D721Med (cell line): Measurements from ENCODE around the gene ARHGAP25.

Experiments
- DNase-seq: peaks from one replicate; pipeline ENCODE4 v3.0.0; 2011; ENCODE audit warnings: low spot score; ENCODE audit not compliant: insufficient read length
- FAIRE-seq: peaks from 2 replicates; lab custom pipeline; 2011; peaks lifted over from hg19 to GRCh38; lab: Jason Lieb, UNC
- CTCF ChIP-seq: IDR thresholded peaks from 2 replicates; pipeline ENCODE4 v1.5.1; 2012; ENCODE audit warnings: mild to moderate bottlenecking, control low read depth; ENCODE audit not compliant: insufficient read depth; ENCODE audit errors: missing control alignments

Gene ARHGAP25

GRCh38 chr2:68737711-68738110, 3.1 kb downstream of the ARHGAP25 start:
- FAIRE-seq (no peak), DNase-seq (no peak)
- TF ChIP-seq CTCF: no peak

GRCh38 chr2:68738906-68739594, 4.4 kb downstream of the ARHGAP25 start:
- DNase-seq (no peak), FAIRE-seq (no peak)
- TF ChIP-seq CTCF: no peak

GRCh38 chr2:68739595-68740399, 5.2 kb downstream of the ARHGAP25 start:
- no peak for FAIRE-seq
- no peak for DNase-seq

GRCh38 chr2:68740400-68740914, 5.8 kb downstream of the ARHGAP25 start:
- no peak for FAIRE-seq
- no peak for DNase-seq
- TF ChIP-seq CTCF: no peak

More at GRCh38 chr2:68739595-68740399, 5.2 kb downstream of the ARHGAP25 start:
- no peak for TF ChIP-seq CTCF

- no peak for DNase-seq
- FAIRE-seq: no peak
- TF ChIP-seq CTCF: no peak
These were observed 6.6 kb downstream of the ARHGAP25 start for GRCh38 chr2:68741238-68741637.

- TF ChIP-seq CTCF: no peak
- DNase-seq (no peak), FAIRE-seq (no peak)
These were observed 7.2 kb downstream of the ARHGAP25 start for GRCh38 chr2:68741805-68742306.
